HepG2 (cell line): ENCODE data around the gene MRPL27. TPM values are rescaled to one million over a fixed set of nuclear protein-coding genes. Genes with fewer than 3 reads are reported as not detected.

ENCODE experiments used
- AHDC1 ChIP-seq: sonication (generic); formaldehyde crosslinking; IDR thresholded peaks from 2 replicates; pipeline ENCODE4 v1.5.1; 2020; ENCODE audit warnings: mild to moderate bottlenecking, missing genetic modification reagents, borderline replicate concordance
- CEBPB ChIP-seq: IDR thresholded peaks from 2 replicates; pipeline ENCODE4 v1.6.1; 2011; ENCODE audit warnings: low read depth, low read length, improper control_type of control experiment, borderline replicate concordance
- GFI1 ChIP-seq: sonication (generic); formaldehyde crosslinking; IDR thresholded peaks from 2 replicates; pipeline ENCODE4 v1.5.0; 2020; ENCODE audit warnings: missing genetic modification reagents, mild to moderate bottlenecking, borderline replicate concordance
- HDAC1 ChIP-seq: sonication (generic); formaldehyde crosslinking; IDR thresholded peaks from 2 replicates; pipeline ENCODE4 v1.5.1; 2020; ENCODE audit warnings: mild to moderate bottlenecking, missing genetic modification reagents
- HIC2 ChIP-seq: sonication (generic); formaldehyde crosslinking; IDR thresholded peaks from 2 replicates; pipeline ENCODE4 v1.9.0; 2022; ENCODE audit warnings: low read depth, missing genetic modification reagents
- NCOR1 ChIP-seq: fragments of 200-600 bp; sonication (generic); IDR thresholded peaks from 2 replicates; pipeline ENCODE4 v1.7.0; 2017; ENCODE audit warnings: antibody characterized with exemption, low read length, borderline replicate concordance
- RFX1 ChIP-seq: fragments of 450-650 bp; IDR thresholded peaks from 2 replicates; pipeline ENCODE4 v1.6.1; 2017
- SOX6 ChIP-seq, 2 experiments: fragments of 450-650 bp in 1 of 2; sonication (generic) in 1 of 2; formaldehyde crosslinking in 1 of 2; IDR thresholded peaks; 2 replicates each; pipeline versions ENCODE4 v1.4.0 to v1.6.1; 2017 to 2020; ENCODE audit warnings: antibody characterized with exemption in 1 of 2, mild to moderate bottlenecking in 1 of 2, missing genetic modification reagents in 1 of 2
- STAT5B ChIP-seq: sonication (generic); formaldehyde crosslinking; IDR thresholded peaks from 2 replicates; pipeline ENCODE4 v1.4.0; 2020; ENCODE audit warnings: missing genetic modification reagents
- ZNF354B ChIP-seq: sonication (generic); formaldehyde crosslinking; IDR thresholded peaks from 2 replicates; pipeline ENCODE4 v1.8.0; 2022; ENCODE audit warnings: mild to moderate bottlenecking, missing genetic modification reagents
- ZNF510 ChIP-seq: sonication (generic); formaldehyde crosslinking; IDR thresholded peaks from 2 replicates; pipeline ENCODE4 v1.4.0; 2020; ENCODE audit warnings: low read depth, mild to moderate bottlenecking, missing genetic modification reagents
- ZNF589 ChIP-seq: sonication (generic); formaldehyde crosslinking; conservative IDR thresholded peaks from 2 replicates; pipeline ENCODE4 v1.8.0; 2022; ENCODE audit warnings: mild to moderate bottlenecking, moderate library complexity, missing genetic modification reagents
- polyA plus RNA-seq, 8 experiments: library from polyadenylated mRNA; depleted of rRNA in 3 of 8; stranded (reverse) in 7 of 8; unstranded in 1 of 8; fragments of >200 nt; fragmentation: Illumina TruSeq in 4 of 8; extraction: Trizol in 4 of 8; gene quantifications; 2 replicates each; pipeline versions ENCODE4 v1.2.1 to v1.2.3, GENCODE V29; 2011 to 2016; ENCODE audit warnings: low read depth in 4 of 8, missing spikeins in 1 of 8, mixed read lengths in 1 of 8; ENCODE audit not compliant: insufficient read depth in 1 of 8
- total RNA-seq, 5 experiments: library from RNA; depleted of rRNA; stranded (reverse); fragments of >200 nt; fragmentation: Illumina TruSeq; extraction: Trizol; gene quantifications; 2 replicates each; pipeline ENCODE4 v1.2.3, GENCODE V29; 2016; ENCODE audit warnings: low read depth in 1 of 5
- TF ChIP-seq, protein P1 (sequence below): sonication (generic); formaldehyde crosslinking; IDR thresholded peaks from 2 replicates; pipeline ENCODE4 v1.4.0; 2020; ENCODE audit warnings: missing genetic modification reagents
- TF ChIP-seq, protein P2 (sequence below), 2 experiments: sonication (generic) in 1 of 2; formaldehyde crosslinking in 1 of 2; IDR thresholded peaks; 2 replicates each; pipeline versions ENCODE4 v1.4.0 to v1.6.1; 2016 to 2020; ENCODE audit warnings: borderline replicate concordance in 1 of 2, low read depth in 1 of 2, mild to moderate bottlenecking in 1 of 2, missing genetic modification reagents in 1 of 2

MRPL27 gene
- total and polyA plus RNA-seq, 2 of the 13 experiments (the other 11 are each of a cell fraction or from before 2014, with no cell fraction given): 137 to 217 TPM

GRCh38 chr17:50422738-50423137, 49.8 kb upstream of the MRPL27 start (continued):
- TF ChIP-seq AHDC1 (CRISPR knock-in tag) (no peak), HDAC1 (peak; percentile 46; the same call in 1 of the 2 replicates), SOX6 (IDR thresholded peaks at IDR 0.05) (no peak), SOX6 (CRISPR knock-in tag; IDR thresholded peaks at IDR 0.05) (peak; percentile 85), ZNF354B (CRISPR knock-in tag) (no peak), CEBPB (no peak), NCOR1 (peak; percentile 67; the same call in 1 of the 2 replicates), ZNF510 (CRISPR knock-in tag) (no peak), RFX1 (no peak), ZNF589 (CRISPR knock-in tag) (no peak), STAT5B (CRISPR knock-in tag) (no peak), HIC2 (CRISPR knock-in tag) (no peak), GFI1 (CRISPR knock-in tag) (no peak)
- TF ChIP-seq, protein P1, sequence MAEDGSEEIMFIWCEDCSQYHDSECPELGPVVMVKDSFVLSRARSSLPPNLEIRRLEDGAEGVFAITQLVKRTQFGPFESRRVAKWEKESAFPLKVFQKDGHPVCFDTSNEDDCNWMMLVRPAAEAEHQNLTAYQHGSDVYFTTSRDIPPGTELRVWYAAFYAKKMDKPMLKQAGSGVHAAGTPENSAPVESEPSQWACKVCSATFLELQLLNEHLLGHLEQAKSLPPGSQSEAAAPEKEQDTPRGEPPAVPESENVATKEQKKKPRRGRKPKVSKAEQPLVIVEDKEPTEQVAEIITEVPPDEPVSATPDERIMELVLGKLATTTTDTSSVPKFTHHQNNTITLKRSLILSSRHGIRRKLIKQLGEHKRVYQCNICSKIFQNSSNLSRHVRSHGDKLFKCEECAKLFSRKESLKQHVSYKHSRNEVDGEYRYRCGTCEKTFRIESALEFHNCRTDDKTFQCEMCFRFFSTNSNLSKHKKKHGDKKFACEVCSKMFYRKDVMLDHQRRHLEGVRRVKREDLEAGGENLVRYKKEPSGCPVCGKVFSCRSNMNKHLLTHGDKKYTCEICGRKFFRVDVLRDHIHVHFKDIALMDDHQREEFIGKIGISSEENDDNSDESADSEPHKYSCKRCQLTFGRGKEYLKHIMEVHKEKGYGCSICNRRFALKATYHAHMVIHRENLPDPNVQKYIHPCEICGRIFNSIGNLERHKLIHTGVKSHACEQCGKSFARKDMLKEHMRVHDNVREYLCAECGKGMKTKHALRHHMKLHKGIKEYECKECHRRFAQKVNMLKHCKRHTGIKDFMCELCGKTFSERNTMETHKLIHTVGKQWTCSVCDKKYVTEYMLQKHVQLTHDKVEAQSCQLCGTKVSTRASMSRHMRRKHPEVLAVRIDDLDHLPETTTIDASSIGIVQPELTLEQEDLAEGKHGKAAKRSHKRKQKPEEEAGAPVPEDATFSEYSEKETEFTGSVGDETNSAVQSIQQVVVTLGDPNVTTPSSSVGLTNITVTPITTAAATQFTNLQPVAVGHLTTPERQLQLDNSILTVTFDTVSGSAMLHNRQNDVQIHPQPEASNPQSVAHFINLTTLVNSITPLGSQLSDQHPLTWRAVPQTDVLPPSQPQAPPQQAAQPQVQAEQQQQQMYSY (CRISPR knock-in tag): no peak
- TF ChIP-seq, protein P2, sequence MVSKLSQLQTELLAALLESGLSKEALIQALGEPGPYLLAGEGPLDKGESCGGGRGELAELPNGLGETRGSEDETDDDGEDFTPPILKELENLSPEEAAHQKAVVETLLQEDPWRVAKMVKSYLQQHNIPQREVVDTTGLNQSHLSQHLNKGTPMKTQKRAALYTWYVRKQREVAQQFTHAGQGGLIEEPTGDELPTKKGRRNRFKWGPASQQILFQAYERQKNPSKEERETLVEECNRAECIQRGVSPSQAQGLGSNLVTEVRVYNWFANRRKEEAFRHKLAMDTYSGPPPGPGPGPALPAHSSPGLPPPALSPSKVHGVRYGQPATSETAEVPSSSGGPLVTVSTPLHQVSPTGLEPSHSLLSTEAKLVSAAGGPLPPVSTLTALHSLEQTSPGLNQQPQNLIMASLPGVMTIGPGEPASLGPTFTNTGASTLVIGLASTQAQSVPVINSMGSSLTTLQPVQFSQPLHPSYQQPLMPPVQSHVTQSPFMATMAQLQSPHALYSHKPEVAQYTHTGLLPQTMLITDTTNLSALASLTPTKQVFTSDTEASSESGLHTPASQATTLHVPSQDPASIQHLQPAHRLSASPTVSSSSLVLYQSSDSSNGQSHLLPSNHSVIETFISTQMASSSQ (IDR thresholded peaks at IDR 0.05; ENCODE audit: low read depth): no peak
- TF ChIP-seq, protein P2 (CRISPR knock-in tag; IDR thresholded peaks at IDR 0.05; ENCODE audit: borderline replicate concordance): no peak
